Spleen (tissue), 11 donors: ENCODE results near the gene ALDH3B1. TPM values are rescaled to one million over a fixed set of nuclear protein-coding genes. Genes with fewer than 3 reads are reported as not detected.

Experiments
- DNase-seq: peaks from one replicate; pipeline ENCODE4 v3.0.0-alpha.2; 2020
- H3K27ac ChIP-seq, 8 donors: fragments of 200-600 bp; sonication (generic) in 7 of 8; 1 replicate in 4 of 8; 2 replicates in 4 of 8; pipeline versions ENCODE4 v1.5.0 to v1.8.0; 2016 to 2021; ENCODE audit warnings: inconsistent platforms in 4 of 8, mild to moderate bottlenecking in 4 of 8, moderate library complexity in 1 of 8
- H3K27me3 ChIP-seq, 7 donors: fragments of 200-600 bp; sonication (generic) in 6 of 7; replicated peaks in 1 of 7; 1 replicate in 4 of 7; 2 replicates in 3 of 7; pipeline versions ENCODE4 v1.5.0 to v1.8.0; 2016 to 2021; ENCODE audit warnings: inconsistent platforms in 3 of 7, mild to moderate bottlenecking in 1 of 7
- H3K36me3 ChIP-seq, 6 donors: fragments of 200-600 bp; sonication (generic) in 5 of 6; 1 replicate in 4 of 6; 2 replicates in 2 of 6; pipeline versions ENCODE4 v1.5.0 to v1.8.0; 2016 to 2021; ENCODE audit warnings: inconsistent platforms in 2 of 6
- H3K4me1 ChIP-seq, 6 donors: fragments of 200-600 bp; sonication (generic) in 5 of 6; 1 replicate in 3 of 6; 2 replicates in 3 of 6; pipeline versions ENCODE4 v1.5.0 to v1.8.0; 2016 to 2021; ENCODE audit warnings: inconsistent platforms in 3 of 6
- H3K4me3 ChIP-seq, 8 donors: fragments of 200-600 bp; sonication (generic) in 7 of 8; 1 replicate in 4 of 8; 2 replicates in 4 of 8; pipeline versions ENCODE4 v1.5.0 to v1.8.0; 2016 to 2021; ENCODE audit warnings: inconsistent platforms in 4 of 8, mild to moderate bottlenecking in 4 of 8, moderate library complexity in 2 of 8
- H3K9me3 ChIP-seq, 8 donors: fragments of 200-600 bp; sonication (generic) in 7 of 8; 1 replicate in 4 of 8; 2 replicates in 4 of 8; pipeline versions ENCODE4 v1.5.0 to v1.8.0; 2016 to 2021; ENCODE audit warnings: inconsistent platforms in 4 of 8
- POLR2A ChIP-seq, 3 donors: fragments of 450-650 bp; IDR thresholded peaks; one replicate each; pipeline ENCODE4 v1.5.1; 2017; ENCODE audit warnings: antibody characterized with exemption in 3 of 3, mild to moderate bottlenecking in 1 of 3
- POLR2AphosphoS5 ChIP-seq, 3 donors: sonication (generic); formaldehyde crosslinking; IDR thresholded peaks; one replicate each; pipeline ENCODE4 v1.5.1; 2017; ENCODE audit warnings: antibody characterized with exemption in 3 of 3
- WGBS, 5 donors: extraction: QIAGEN DNeasy Blood & Tissue Kit in 3 of 5; methylation state at CpG; one replicate each; pipeline versions ENCODE4 v1.1.5 to v1.1.7; 2013 to 2018; 5-methylcytosine and 5-hydroxymethylcytosine counted together
- intact Hi-C: fragments of 100-400 bp; cut with DNase I; formaldehyde crosslinking; loops from one replicate; pipeline ENCODE4 v1.15.0; 2023; ENCODE audit warnings: low total_unique reads
- polyA plus RNA-seq, 3 donors: library from polyadenylated mRNA; stranded (reverse); fragments of 200-250 nt; gene quantifications; one replicate each; pipeline ENCODE4 v1.2.1, GENCODE V29; 2013
- total RNA-seq, 7 donors: library from RNA; depleted of rRNA in 3 of 7; stranded (reverse); fragments of >200 nt in 3 of 7; fragmentation: NEBNext Ultra II Directional in 4 of 7; extraction: Animal tissue kit (Norgen Biotek cat#: 25700) in 4 of 7; gene quantifications; one replicate each; pipeline versions ENCODE4 v1.1.0 to v1.2.1, GENCODE V29; 2016 to 2021
- TF ChIP-seq, protein P1 (sequence below), 11 experiments: fragments of 200-600 bp in 7 of 11; fragments of 450-650 bp in 4 of 11; sonication (generic) in 4 of 11; IDR thresholded peaks in 8 of 11; conservative IDR thresholded peaks in 3 of 11; 1 replicate in 7 of 11; 2 replicates in 4 of 11; pipeline versions ENCODE4 v1.4.0 to v1.8.0; 2016 to 2021; ENCODE audit warnings: antibody characterized with exemption in 11 of 11, inconsistent platforms in 4 of 11, mild to moderate bottlenecking in 1 of 11
- donor health status: healthy with polysubstance abuse.
- donor health status: DM: no; HTN: no; CAD: no; lungs with moderate emphysema.
- donor health status: DM: no; HTN: no; CAD: no.
- donor health status: Bipolar disorder and iron deficiency.
- donor health status: healthy.
- donor health status: DM: no; HTN: no; CAD: no.
- donor health status: DM: yes; HTN: yes; CAD: no.

Gene ALDH3B1
- total and polyA plus RNA-seq, 10 donors: 7.8 to 46.8 (median 32.0) TPM

DNA sequence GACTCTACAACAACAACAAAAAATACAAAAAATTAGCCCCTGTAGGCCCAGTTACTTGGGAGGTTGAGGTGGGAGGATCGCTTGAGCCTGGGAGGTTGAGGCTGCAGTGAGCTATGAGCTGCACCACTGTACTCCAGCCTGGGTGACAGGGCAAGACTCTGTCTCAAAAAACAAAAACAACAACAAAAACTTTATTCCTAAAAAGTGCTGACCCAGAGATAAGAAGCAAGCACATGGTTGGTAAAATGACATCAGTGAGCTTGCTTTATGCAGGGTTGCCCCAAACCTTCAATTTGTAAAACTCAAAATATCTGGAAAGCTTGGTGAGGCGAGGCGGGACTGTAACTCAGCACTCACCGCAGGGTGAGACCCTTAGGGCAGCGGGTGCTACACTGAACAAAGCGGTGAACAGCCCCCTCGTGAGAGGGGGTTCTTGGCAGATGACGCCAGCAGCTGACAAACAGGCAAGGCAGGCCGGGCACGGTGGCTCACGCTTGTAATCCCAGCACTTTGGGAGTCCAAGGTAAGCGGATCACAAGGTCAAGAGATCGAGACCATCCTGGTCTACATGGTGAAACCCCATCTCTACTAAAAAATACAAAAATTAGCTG is 25.2 kb downstream of the ALDH3B1 start:
- H3K27ac ChIP-seq: peak overlapping the region in 6 of 8 donors; percentile 4 to 97 (median 93)
- peaks cover 44 to 89% (median 67%) of the 10 kb centered on the region in 6 donors for H3K4me1 ChIP-seq
- intact Hi-C loops: no loop called here
- H3K27me3 ChIP-seq: no peaks in the 10 kb centered on the region
- H3K36me3 ChIP-seq: peaks cover 0 to 40% (median 16%) of the 10 kb centered on the region in 6 donors
- TF ChIP-seq, protein P1, sequence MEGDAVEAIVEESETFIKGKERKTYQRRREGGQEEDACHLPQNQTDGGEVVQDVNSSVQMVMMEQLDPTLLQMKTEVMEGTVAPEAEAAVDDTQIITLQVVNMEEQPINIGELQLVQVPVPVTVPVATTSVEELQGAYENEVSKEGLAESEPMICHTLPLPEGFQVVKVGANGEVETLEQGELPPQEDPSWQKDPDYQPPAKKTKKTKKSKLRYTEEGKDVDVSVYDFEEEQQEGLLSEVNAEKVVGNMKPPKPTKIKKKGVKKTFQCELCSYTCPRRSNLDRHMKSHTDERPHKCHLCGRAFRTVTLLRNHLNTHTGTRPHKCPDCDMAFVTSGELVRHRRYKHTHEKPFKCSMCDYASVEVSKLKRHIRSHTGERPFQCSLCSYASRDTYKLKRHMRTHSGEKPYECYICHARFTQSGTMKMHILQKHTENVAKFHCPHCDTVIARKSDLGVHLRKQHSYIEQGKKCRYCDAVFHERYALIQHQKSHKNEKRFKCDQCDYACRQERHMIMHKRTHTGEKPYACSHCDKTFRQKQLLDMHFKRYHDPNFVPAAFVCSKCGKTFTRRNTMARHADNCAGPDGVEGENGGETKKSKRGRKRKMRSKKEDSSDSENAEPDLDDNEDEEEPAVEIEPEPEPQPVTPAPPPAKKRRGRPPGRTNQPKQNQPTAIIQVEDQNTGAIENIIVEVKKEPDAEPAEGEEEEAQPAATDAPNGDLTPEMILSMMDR (IDR thresholded peaks at IDR 0.05 in 8 of 11, conservative IDR thresholded peaks at IDR 0.05 in 3 of 11): no peak
- TF ChIP-seq POLR2AphosphoS5 (IDR thresholded peaks at IDR 0.05) (no peak), POLR2A (IDR thresholded peaks at IDR 0.05) (no peak)
- peak; percentile 73 for DNase-seq
- H3K9me3 ChIP-seq: no peaks in the 10 kb centered on the region
- no peak overlapping the region for H3K4me3 ChIP-seq
- 91 to 97% (median 94%) methylated on average over 13 of the region's 13 CpGs for WGBS, 5 donors

DNA sequence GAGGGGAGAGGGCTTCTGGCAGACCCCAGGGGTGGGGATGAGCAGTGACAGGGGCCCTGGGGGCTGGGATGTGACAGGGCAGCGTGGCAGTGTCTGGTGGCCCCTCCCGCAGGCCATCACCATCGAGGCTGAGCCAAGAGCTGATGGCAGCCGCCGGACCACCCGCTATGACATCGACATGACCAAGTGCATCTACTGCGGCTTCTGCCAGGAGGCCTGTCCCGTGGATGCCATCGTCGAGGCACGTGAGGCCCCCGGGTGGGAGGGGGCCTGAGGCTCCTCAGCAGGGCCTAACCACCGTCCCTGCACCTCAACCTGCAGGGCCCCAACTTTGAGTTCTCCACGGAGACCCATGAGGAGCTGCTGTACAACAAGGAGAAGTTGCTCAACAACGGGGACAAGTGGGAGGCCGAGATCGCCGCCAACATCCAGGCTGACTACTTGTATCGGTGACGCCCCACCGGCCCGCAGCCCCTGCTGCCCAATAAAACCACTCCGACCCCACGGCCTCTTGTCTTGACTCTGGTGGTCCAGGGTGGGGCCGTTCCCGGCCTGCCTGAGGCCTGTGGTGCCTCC is 26.1 kb downstream of the ALDH3B1 start:
- DNase-seq: peak; percentile 87
- TF ChIP-seq, protein P1 (IDR thresholded peaks at IDR 0.05 in 8 of 11, conservative IDR thresholded peaks at IDR 0.05 in 3 of 11): no peak
- TF ChIP-seq POLR2A (IDR thresholded peaks at IDR 0.05): no peak
- no peak for TF ChIP-seq POLR2AphosphoS5 (IDR thresholded peaks at IDR 0.05)
- peaks cover 50 to 92% (median 71%) of the 10 kb centered on the region in 6 donors for H3K4me1 ChIP-seq
- H3K27ac ChIP-seq: peak overlapping the region; percentile 85 to 97 (median 92)
- H3K36me3 ChIP-seq: peaks cover 0 to 43% (median 16%) of the 10 kb centered on the region in 6 donors
- WGBS, 5 donors: 62 to 81% (median 69%) methylated on average over 17 to 27 of the region's 27 CpGs
- peak overlapping the region in 1 of 8 donors; percentile 97 for H3K4me3 ChIP-seq
- H3K9me3 ChIP-seq: no peaks in the 10 kb centered on the region
- H3K27me3 ChIP-seq: no peaks in the 10 kb centered on the region
- intact Hi-C loops: no loop called here

DNA sequence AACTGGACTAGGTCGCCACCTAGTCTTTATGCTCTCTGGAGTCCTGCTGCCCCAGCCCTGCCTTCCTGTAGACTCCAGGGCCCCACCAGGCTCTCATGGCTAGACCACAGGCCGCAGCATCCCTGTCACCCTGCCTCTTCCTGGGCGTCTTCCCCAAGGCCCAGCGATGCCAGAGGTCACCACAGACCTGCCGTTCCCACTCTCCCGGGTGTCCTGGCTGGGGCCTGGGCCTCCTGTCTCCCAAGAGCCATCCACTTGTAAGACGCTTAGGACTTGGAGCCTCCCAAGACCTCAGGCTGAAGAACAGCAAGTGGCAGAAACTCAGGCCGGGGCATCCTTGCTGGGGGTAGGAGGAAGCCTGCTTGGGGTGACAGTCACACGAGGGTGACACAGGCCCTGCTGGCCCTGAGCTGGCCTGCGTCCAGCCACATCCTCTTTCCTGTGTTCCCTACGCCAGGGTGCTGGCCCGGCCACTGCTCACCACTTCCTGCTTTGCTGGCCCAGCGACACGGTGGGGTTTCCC is 26.7 kb downstream of the ALDH3B1 start:
- peaks cover 48 to 92% (median 71%) of the 10 kb centered on the region in 6 donors for H3K4me1 ChIP-seq
- intact Hi-C loops: no loop called here
- TF ChIP-seq POLR2AphosphoS5 (IDR thresholded peaks at IDR 0.05): peak; percentile 89 to 93 (median 92)
- TF ChIP-seq, protein P1 (IDR thresholded peaks at IDR 0.05 in 8 of 11, conservative IDR thresholded peaks at IDR 0.05 in 3 of 11): peak in 1 of 11 experiments; percentile 5
- TF ChIP-seq POLR2A (IDR thresholded peaks at IDR 0.05): peak in 1 of 3 donors; percentile 20
- H3K9me3 ChIP-seq: no peaks in the 10 kb centered on the region
- peak; percentile 96 for DNase-seq
- H3K4me3 ChIP-seq: peak overlapping the region in 1 of 8 donors; percentile 97
- 14 to 27% (median 16%) methylated on average over 11 to 14 of the region's 14 CpGs for WGBS, 5 donors
- peaks cover 0 to 49% (median 19%) of the 10 kb centered on the region in 6 donors for H3K36me3 ChIP-seq
- no peaks in the 10 kb centered on the region for H3K27me3 ChIP-seq
- H3K27ac ChIP-seq: peak overlapping the region; percentile 85 to 97 (median 92)
